K562 (cell line): ENCODE measurements around the gene JPH2. TPM values are rescaled to one million over a fixed set of nuclear protein-coding genes. Genes with fewer than 3 reads are reported as not detected.

Experiments used
- CEBPG ChIP-seq, 3 experiments: fragments of 200-800 bp in 1 of 3; sonication (Bioruptor generic) in 1 of 3; sonication (generic) in 1 of 3; formaldehyde crosslinking in 1 of 3; IDR thresholded peaks in 2 of 3; conservative IDR thresholded peaks in 1 of 3; 2 replicates each; pipeline versions ENCODE4 v1.6.1 to v1.8.0; 2016 to 2022; ENCODE audit warnings: missing compliant biosample characterization in 2 of 3, missing genetic modification characterization in 2 of 3, mild to moderate bottlenecking in 1 of 3, missing genetic modification reagents in 1 of 3
- FOXJ2 ChIP-seq: fragments of 200-800 bp; sonication (Bioruptor generic); IDR thresholded peaks from 2 replicates; pipeline ENCODE4 v1.6.1; 2016; ENCODE audit warnings: missing genetic modification characterization, missing compliant biosample characterization
- HDAC1 ChIP-seq, 2 experiments: fragments of 450-650 bp; IDR thresholded peaks; 2 replicates each; pipeline ENCODE4 v1.6.1; 2016 to 2017; ENCODE audit warnings: inconsistent platforms in 1 of 2, mild to moderate bottlenecking in 1 of 2, moderate library complexity in 1 of 2
- HMBOX1 ChIP-seq: sonication (generic); IDR thresholded peaks from 2 replicates; pipeline ENCODE4 v1.6.1; 2016
- L3MBTL2 ChIP-seq: fragments of 450-650 bp; IDR thresholded peaks from 2 replicates; pipeline ENCODE4 v1.6.1; 2016; ENCODE audit warnings: mild to moderate bottlenecking, moderate library complexity
- MECOM ChIP-seq: fragments of 250-450 bp; sonication (Bioruptor Pico); IDR thresholded peaks from 2 replicates; pipeline ENCODE4 v1.8.0; 2022; ENCODE audit warnings: inconsistent platforms
- NR2C1 ChIP-seq, 2 experiments: fragments of 450-650 bp; IDR thresholded peaks; 2 replicates each; pipeline ENCODE4 v1.6.1; 2017; ENCODE audit warnings: mild to moderate bottlenecking in 2 of 2, antibody characterized with exemption in 1 of 2, inconsistent platforms in 1 of 2, missing compliant biosample characterization in 1 of 2, missing genetic modification characterization in 1 of 2
- POLR2G ChIP-seq: fragments of 200-400 bp; formaldehyde crosslinking; IDR thresholded peaks from 2 replicates; pipeline ENCODE4 v1.6.1; 2017; ENCODE audit warnings: low read depth, mild to moderate bottlenecking, antibody characterized with exemption, low read length, moderate library complexity
- RBM15 ChIP-seq: fragments of 200-400 bp; formaldehyde crosslinking; IDR thresholded peaks from 2 replicates; pipeline ENCODE4 v1.6.1; 2018; ENCODE audit warnings: mild to moderate bottlenecking, low read length, moderate library complexity; ENCODE audit not compliant: insufficient read depth
- SP1 ChIP-seq: sonication (generic); formaldehyde crosslinking; IDR thresholded peaks from 2 replicates; pipeline ENCODE4 v1.8.1; 2022; ENCODE audit warnings: mild to moderate bottlenecking, missing genetic modification reagents
- USF2 ChIP-seq: sonication (generic); formaldehyde crosslinking; IDR thresholded peaks from 2 replicates; pipeline ENCODE4 v1.5.0; 2020; ENCODE audit warnings: missing genetic modification reagents
- XRCC3 ChIP-seq: fragments of 450-650 bp; IDR thresholded peaks from 2 replicates; pipeline ENCODE4 v1.6.1; 2017; ENCODE audit warnings: mild to moderate bottlenecking, moderate library complexity
- ZNF134 ChIP-seq: fragments of 250-450 bp; sonication (Bioruptor Pico); conservative IDR thresholded peaks from 2 replicates; pipeline ENCODE4 v1.4.0; 2020
- ZNF354B ChIP-seq: fragments of 250-450 bp; sonication (Bioruptor Pico); IDR thresholded peaks from 2 replicates; pipeline ENCODE4 v1.4.0; 2020
- ZNF79 ChIP-seq: fragments of 250-450 bp; sonication (Bioruptor Pico); IDR thresholded peaks from 2 replicates; pipeline ENCODE4 v1.4.0; 2020; ENCODE audit warnings: low read depth, mild to moderate bottlenecking, moderate library complexity
- polyA plus RNA-seq, 8 experiments: library from polyadenylated mRNA; depleted of rRNA in 4 of 8; stranded (reverse) in 5 of 8; unstranded in 3 of 8; fragments of >200 nt; fragmentation: Nextera tagmentation in 2 of 8; fragmentation: Illumina TruSeq in 1 of 8; extraction: Ambion mirVana in 2 of 8; extraction: Trizol in 1 of 8; gene quantifications; 2 replicates each; pipeline versions ENCODE4 v1.2.1 to v1.2.3, GENCODE V29; 2011 to 2014; ENCODE audit warnings: inconsistent platforms in 1 of 8, missing spikeins in 1 of 8
- total RNA-seq, 7 experiments: library from RNA; depleted of rRNA in 6 of 7; stranded (reverse); fragments of >200 nt in 6 of 7; fragmentation: Illumina TruSeq in 2 of 7; extraction: Trizol in 2 of 7; gene quantifications; 2 replicates each; pipeline versions ENCODE4 v1.2.1 to v1.2.3, GENCODE V29; 2011 to 2021; ENCODE audit warnings: low replicate concordance in 1 of 7

Gene JPH2
- total and polyA plus RNA-seq, 9 of the 15 experiments (the other 6 are each of a cell fraction or from before 2014, with no cell fraction given) = not detected

- TF ChIP-seq HMBOX1 (no peak), HDAC1 (IDR thresholded peaks at IDR 0.05) (no peak), CEBPG (CRISPR knock-in tag; IDR thresholded peaks at IDR 0.05) (no peak), CEBPG (tag; conservative IDR thresholded peaks at IDR 0.05 in 1 of 2, IDR thresholded peaks at IDR 0.05 in 1 of 2) (peak in 1 of 2 experiments; percentile 24; a peak in 2 of 4 replicates), ZNF354B (CRISPR knock-in tag) (no peak), POLR2G (no peak), XRCC3 (no peak), FOXJ2 (tag) (no peak), L3MBTL2 (no peak), MECOM (no peak), RBM15 (no peak), USF2 (peak; percentile 97), ZNF79 (no peak), ZNF134 (CRISPR knock-in tag) (no peak), NR2C1 (IDR thresholded peaks at IDR 0.05) (no peak), NR2C1 (tag; IDR thresholded peaks at IDR 0.05) (no peak), SP1 (CRISPR knock-in tag) (no peak)
Measured at GRCh38 chr20:44089987-44090674, 96.9 kb downstream of the JPH2 start (continued).
